Effector memory CD4-positive, alpha-beta T cell (primary cell): Measurements from ENCODE around the gene IL6R.
A peak's percentile ranks its signal among the peaks of the same experiment; 100 is the strongest.

Source experiments
- DNase-seq, 3 donors: peaks; one replicate each; pipeline ENCODE4 v3.0.0-alpha.2; 2020
- H3K27ac ChIP-seq: 2 replicates; pipeline ENCODE4 v1.7.0; 2013; ENCODE audit warnings: mild to moderate bottlenecking, low read length, moderate library complexity; ENCODE audit not compliant: insufficient read depth, poor library complexity, severe bottlenecking
- H3K27me3 ChIP-seq: replicated peaks from 2 replicates; pipeline ENCODE4 v1.7.0; 2013; ENCODE audit warnings: mild to moderate bottlenecking, low read length; ENCODE audit not compliant: insufficient read depth, control insufficient read depth, poor library complexity, severe bottlenecking
- H3K36me3 ChIP-seq: 2 replicates; pipeline ENCODE4 v1.7.0; 2013; ENCODE audit warnings: mild to moderate bottlenecking, low read length, moderate library complexity; ENCODE audit not compliant: control insufficient read depth, insufficient read depth
- H3K4me1 ChIP-seq: 2 replicates; pipeline ENCODE4 v1.7.0; 2013; ENCODE audit warnings: low read length, mild to moderate bottlenecking; ENCODE audit not compliant: control insufficient read depth, insufficient read depth, poor library complexity, severe bottlenecking
- H3K4me3 ChIP-seq: 2 replicates; pipeline ENCODE4 v1.7.0; 2013; ENCODE audit warnings: low read length, low read depth, mild to moderate bottlenecking; ENCODE audit not compliant: insufficient read depth, poor library complexity, severe bottlenecking
- H3K9me3 ChIP-seq: 2 replicates; pipeline ENCODE4 v1.7.0; 2013; ENCODE audit warnings: mild to moderate bottlenecking, low read length, moderate library complexity; ENCODE audit not compliant: control insufficient read depth

IL6R gene

DNA sequence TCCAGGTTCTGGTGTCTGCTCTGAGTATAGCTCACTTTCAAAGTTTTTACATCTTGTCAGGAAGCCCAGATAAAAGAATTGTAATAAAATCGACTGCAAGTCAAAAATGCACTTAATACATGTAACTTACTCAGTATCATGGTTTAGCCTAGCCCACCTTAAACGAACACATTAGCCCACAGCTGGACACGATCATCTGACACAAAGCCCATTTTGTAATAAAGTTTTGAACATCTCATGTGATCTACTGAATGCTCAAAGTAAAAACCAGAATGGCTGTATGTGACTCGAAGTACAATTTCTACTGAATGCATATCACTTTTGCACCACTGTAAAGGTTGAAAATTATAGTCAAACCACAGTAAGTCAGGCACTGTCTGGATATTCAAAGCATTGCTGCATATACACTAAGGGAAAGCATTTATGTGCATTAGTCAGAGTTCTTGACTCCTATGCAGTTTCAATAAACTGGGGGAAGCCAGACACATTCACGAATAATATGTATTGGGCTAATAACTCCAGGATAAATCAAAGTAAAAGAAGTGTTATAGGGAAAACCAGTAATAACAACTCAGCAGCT lies 84.6 kb downstream of the IL6R start:
- DNase-seq = no peak
- no peaks in the 10 kb centered on the region for H3K9me3 ChIP-seq
- peaks cover 25% of the 10 kb centered on the region for H3K4me1 ChIP-seq
- H3K4me3 ChIP-seq = no peak overlapping the region
- H3K27me3 ChIP-seq = no peaks in the 10 kb centered on the region
- H3K27ac ChIP-seq = no peak overlapping the region
- no peaks in the 10 kb centered on the region for H3K36me3 ChIP-seq

DNA sequence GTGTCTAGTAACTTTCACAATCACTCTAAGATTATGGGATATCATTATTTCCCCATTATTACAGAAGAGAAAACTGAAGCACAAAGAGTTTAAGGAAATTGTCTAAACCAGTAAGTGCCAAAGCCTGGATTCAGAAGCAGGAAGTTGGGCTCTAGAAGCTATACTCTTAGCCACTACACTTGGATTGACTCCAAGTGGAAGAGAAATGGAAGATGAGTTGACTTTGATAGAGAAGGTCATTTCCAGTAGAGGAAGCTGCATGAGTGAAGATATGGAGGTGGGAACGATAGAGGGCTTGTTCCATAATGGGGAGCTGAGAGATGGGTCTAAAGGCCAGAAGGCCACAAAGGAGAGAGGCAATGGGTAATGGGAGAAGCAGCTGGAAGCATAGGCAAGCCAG lies 85.2 kb downstream of the IL6R start:
- H3K36me3 ChIP-seq = no peaks in the 10 kb centered on the region
- H3K27me3 ChIP-seq = no peaks in the 10 kb centered on the region
- no peaks in the 10 kb centered on the region for H3K9me3 ChIP-seq
- DNase-seq = no peak
- no peak overlapping the region for H3K4me3 ChIP-seq
- H3K4me1 ChIP-seq = peaks cover 25% of the 10 kb centered on the region
- H3K27ac ChIP-seq = no peak overlapping the region

DNA sequence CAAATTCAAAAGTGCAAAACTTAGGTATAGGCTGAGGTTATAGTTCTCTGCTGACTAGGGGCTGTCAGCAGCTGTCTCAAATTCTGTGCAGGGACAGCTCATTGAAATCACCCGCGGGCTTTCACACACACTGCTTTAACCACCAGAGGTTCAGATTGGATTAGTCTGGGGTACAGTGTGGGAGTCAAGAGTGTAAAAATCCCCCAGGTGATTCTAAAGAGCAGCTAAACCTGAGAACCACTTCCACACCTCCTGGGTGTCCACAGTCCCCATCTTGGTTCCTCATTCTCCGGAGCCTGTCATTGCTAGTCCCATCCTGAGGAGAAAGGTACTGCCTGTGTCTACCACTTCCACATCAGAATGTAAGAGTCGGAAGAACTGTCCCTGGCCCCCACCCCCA lies 87.0 kb downstream of the IL6R start:
- DNase-seq = no peak
- Histone ChIP-seq H3K4me1 (peaks cover 30% of the 10 kb centered on the region), H3K27me3 (no peaks in the 10 kb centered on the region), H3K4me3 (no peak overlapping the region), H3K27ac (no peak overlapping the region), H3K36me3 (no peaks in the 10 kb centered on the region), H3K9me3 (no peaks in the 10 kb centered on the region)

DNA sequence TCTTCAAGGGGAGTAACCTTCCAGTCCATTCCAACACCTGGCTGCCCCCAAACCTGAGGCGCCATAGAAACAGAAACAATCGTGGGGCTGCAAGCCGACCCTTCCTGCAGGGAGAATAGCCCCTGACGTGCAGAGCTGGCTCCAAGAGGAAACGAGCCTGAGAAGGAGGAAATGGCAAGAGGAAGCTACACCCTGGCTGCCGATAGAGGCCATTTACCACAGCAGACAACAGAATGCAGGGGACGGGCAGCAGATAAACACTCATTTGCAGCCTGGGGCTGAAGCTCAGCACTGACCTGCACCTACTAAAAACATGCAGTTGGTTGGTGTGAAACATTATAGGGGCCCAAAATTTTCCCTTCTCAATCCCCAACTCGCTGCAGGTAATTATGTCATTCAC lies 88.1 kb downstream of the IL6R start:
- H3K4me3 ChIP-seq = peak overlapping the region; percentile 14
- H3K27me3 ChIP-seq = no peaks in the 10 kb centered on the region
- DNase-seq = no peak
- no peak overlapping the region for H3K27ac ChIP-seq
- H3K4me1 ChIP-seq = peaks cover 31% of the 10 kb centered on the region
- H3K9me3 ChIP-seq = no peaks in the 10 kb centered on the region
- H3K36me3 ChIP-seq = no peaks in the 10 kb centered on the region

DNA sequence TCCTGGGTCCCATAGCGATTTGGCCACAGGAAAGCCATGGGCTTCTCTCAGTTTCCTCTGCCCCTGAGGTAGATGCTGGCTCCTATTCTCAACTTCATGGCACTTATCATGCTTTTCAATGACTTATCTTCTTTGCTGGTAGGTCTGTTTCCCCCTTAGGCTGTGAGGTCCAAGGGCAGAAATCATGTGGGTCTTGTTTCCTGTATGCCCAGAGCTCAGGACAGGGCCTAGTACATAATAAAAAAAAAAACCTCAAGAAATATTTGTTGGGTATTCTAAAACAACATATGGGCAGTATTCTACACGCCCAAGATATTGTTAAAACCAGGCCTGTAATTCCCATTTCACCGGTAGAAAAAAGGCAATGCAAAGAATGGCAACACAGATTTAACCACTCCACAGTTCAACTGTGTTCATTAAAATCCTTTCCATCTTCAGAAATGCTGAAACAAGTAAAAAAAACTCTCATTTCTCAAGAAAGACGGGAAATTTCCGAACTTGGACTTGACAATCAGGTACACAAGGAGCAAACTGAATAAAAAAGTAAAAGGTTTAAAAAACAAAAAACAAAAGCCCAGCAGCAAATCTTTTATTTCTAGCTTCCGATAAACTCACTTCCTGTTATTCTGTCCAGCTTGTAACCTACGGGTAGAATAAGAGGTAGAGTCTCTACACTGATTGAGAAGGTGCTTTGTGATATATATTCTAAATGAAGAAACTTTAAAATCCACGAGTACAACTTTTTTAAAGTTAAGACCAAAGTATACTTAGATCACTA lies 90.5 kb downstream of the IL6R start:
- DNase-seq = no peak
- H3K4me1 ChIP-seq = peaks cover 31% of the 10 kb centered on the region

DNA sequence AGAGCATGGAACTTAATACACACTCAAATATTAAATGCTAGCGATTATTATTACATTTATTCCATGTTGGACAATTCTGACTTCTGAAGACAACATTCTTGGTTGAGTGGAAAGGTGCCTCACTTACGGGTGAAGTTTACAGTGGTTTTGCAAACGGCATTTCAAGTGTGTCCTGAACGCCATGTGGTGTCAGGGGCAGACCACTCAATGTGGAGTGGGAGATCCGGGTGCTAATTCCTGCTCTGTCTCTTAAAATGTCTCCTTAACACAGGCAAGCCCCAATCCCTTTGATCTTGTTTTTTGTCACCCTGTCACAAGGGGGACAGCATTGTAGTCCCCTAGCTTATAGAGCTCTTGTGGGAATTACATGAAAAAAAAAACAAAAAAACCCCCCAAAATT lies 91.2 kb downstream of the IL6R start:
- Histone ChIP-seq H3K27me3 (peaks cover 11% of the 10 kb centered on the region), H3K4me3 (no peak overlapping the region), H3K36me3 (no peaks in the 10 kb centered on the region), H3K4me1 (peaks cover 31% of the 10 kb centered on the region), H3K27ac (no peak overlapping the region), H3K9me3 (no peaks in the 10 kb centered on the region)
- no peak for DNase-seq

More for the DNA sequence above, 90.5 kb downstream of the IL6R start:
- H3K36me3 ChIP-seq = no peaks in the 10 kb centered on the region
- H3K27ac ChIP-seq = no peak overlapping the region
- H3K9me3 ChIP-seq = no peaks in the 10 kb centered on the region
- peaks cover 4% of the 10 kb centered on the region for H3K27me3 ChIP-seq
- H3K4me3 ChIP-seq = no peak overlapping the region

DNA sequence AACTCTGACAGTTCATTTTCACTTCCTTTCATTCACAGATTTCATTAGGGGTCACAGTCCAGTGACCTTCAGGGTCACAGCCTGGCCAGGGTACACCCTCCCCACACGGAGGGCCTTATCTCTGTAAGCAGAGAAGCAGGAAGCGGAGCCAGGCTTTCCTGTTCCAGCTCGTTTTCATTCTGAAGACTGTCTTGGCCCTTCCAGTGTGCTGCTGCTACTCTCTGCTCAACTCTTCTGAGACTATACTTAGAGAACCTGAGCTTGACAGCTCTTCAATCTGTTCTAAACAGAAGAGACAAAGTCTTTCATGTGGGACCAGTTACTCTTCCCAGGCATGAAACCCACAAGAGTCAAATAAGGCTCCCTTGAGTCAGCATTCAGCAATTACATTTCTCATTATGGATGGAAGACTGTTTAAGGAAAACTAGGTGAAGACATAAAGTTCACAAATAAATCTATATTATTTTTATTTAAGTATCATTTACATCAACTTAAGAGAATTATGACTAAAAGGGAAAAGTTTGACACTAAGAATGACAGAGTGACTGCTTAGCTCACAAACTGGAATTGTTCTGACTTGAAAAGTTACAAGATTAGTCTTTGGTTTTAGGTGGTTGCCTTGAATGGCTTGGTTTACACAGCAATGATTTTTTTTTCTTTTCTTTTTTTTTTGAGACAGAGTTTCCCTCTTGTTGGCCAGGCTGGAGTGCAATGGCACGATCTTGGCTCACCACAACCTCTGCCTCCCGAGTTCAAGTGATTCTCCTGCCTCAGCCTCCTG lies 92.1 kb downstream of the IL6R start:
- H3K9me3 ChIP-seq = no peaks in the 10 kb centered on the region
- no peak overlapping the region for H3K4me3 ChIP-seq
- no peak overlapping the region for H3K27ac ChIP-seq
- no peaks in the 10 kb centered on the region for H3K36me3 ChIP-seq
- H3K27me3 ChIP-seq = peaks cover 15% of the 10 kb centered on the region
- DNase-seq = no peak
- H3K4me1 ChIP-seq = peaks cover 31% of the 10 kb centered on the region

DNA sequence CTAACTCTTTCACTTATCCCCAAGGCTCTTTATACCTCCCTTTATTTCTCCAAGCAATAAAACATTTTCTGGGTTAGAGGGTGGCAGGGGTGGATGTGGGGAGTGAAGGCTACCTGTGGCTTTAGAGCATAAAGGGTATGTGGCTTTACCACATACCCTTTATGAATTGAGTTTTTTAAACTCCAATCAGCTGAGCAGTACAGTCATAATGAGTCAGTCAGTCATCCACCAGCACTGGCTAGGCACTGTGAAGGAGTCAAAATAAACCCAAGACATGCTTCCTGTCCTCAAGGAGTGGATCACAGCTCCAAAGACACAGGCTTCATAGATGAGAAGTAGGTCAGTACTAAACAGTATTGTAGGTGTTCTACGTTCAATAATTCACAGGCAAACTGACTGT lies 94.3 kb downstream of the IL6R start:
- H3K4me3 ChIP-seq = no peak overlapping the region
- peaks cover 25% of the 10 kb centered on the region for H3K27me3 ChIP-seq
- no peak overlapping the region for H3K27ac ChIP-seq
- peaks cover 14% of the 10 kb centered on the region for H3K4me1 ChIP-seq
- no peak for DNase-seq
- H3K9me3 ChIP-seq = no peaks in the 10 kb centered on the region
- H3K36me3 ChIP-seq = no peaks in the 10 kb centered on the region

DNA sequence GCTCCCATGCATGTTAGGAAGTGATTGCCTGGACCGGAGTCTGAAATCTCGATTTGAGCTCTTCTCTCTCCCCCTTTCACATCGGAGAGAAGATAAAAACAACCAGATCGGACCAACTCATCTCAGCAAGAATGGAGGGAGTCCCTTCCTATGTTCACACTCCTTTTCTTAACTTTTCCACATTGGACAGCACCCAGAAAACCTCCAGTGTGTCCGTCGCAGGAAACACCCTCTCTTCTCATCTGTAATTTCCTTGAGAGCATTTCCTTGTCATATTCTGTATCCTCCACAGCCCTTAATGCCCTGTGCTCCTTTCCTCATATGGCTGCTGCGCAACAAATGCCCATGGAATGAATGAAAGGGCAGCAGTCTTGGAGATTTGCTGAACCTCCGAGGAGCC lies 95.4 kb downstream of the IL6R start:
- Histone ChIP-seq H3K27me3 (peaks cover 29% of the 10 kb centered on the region), H3K9me3 (no peaks in the 10 kb centered on the region), H3K4me1 (peaks cover 14% of the 10 kb centered on the region), H3K27ac (no peak overlapping the region), H3K4me3 (no peak overlapping the region), H3K36me3 (no peaks in the 10 kb centered on the region)
- DNase-seq = no peak
